CD4-positive, alpha-beta T cell (primary cell): Measurements from ENCODE around the gene POLA1. TPM values are rescaled to one million over a fixed set of nuclear protein-coding genes. Genes with fewer than 3 reads are reported as not detected.
"Not testable (repeated sequence)": the region's sequence is repeated elsewhere in the genome, so short reads cannot be mapped to it uniquely, and the experiment has no call there.

Experiments used
- ATAC-seq: fragments of 200-7000 bp; cut with Tn5 transposase; one replicate; pipeline ENCODE4 v1.10.0; 2022; ENCODE audit warnings: mild to moderate bottlenecking; ENCODE audit not compliant: poor library complexity
- CTCF ChIA-PET: fragments of 350-600 bp; sonication (Branson Sonifier 250); formaldehyde crosslinking; loops from one replicate; lab custom pipeline; 2021; ENCODE audit warnings: antibody characterized with exemption, inconsistent platforms; lab: Charles Lee
- POLR2A ChIA-PET: fragments of 350-600 bp; sonication (Branson Sonifier 250); formaldehyde crosslinking; loops from one replicate; lab custom pipeline; 2021; ENCODE audit warnings: antibody characterized with exemption, inconsistent platforms; lab: Charles Lee
- DNase-seq, 14 experiments: peaks; one replicate each; pipeline ENCODE4 v3.0.0-alpha.2; 2013 to 2020; ENCODE audit warnings: mixed read lengths in 2 of 14
- H3K27ac ChIP-seq, 2 donors: one replicate each; pipeline versions ENCODE4 v1.5.1 to v1.7.0; 2013; ENCODE audit warnings: low read length in 2 of 2, low read depth in 1 of 2, mild to moderate bottlenecking in 1 of 2
- H3K27me3 ChIP-seq, 2 experiments: 1 replicate in 1 of 2; 2 replicates in 1 of 2; pipeline versions ENCODE4 v1.6.1 to v1.7.0; 2013; ENCODE audit warnings: low read length in 2 of 2, control low read depth in 1 of 2, mild to moderate bottlenecking in 1 of 2, moderate library complexity in 1 of 2; ENCODE audit not compliant: insufficient read depth in 2 of 2, control insufficient read depth in 1 of 2
- H3K36me3 ChIP-seq: one replicate; pipeline ENCODE4 v1.6.1; 2013; ENCODE audit warnings: low read length, control low read depth; ENCODE audit not compliant: insufficient read depth
- H3K4me1 ChIP-seq: one replicate; pipeline ENCODE4 v1.6.1; 2013; ENCODE audit warnings: low read length, control low read depth; ENCODE audit not compliant: insufficient read depth
- H3K4me3 ChIP-seq: one replicate; pipeline ENCODE4 v1.5.1; 2013; ENCODE audit warnings: mild to moderate bottlenecking, low read length, moderate library complexity
- H3K9me3 ChIP-seq, 2 experiments: 1 replicate in 1 of 2; 2 replicates in 1 of 2; pipeline versions ENCODE4 v1.6.1 to v1.7.0; 2013; ENCODE audit warnings: low read length in 2 of 2, mild to moderate bottlenecking in 2 of 2, control low read depth in 1 of 2, moderate library complexity in 1 of 2; ENCODE audit not compliant: control insufficient read depth in 1 of 2, insufficient read depth in 1 of 2
- H3K27ac Mint-ChIP-seq: one replicate; pipeline ENCODE4 v1.8.0; 2020; ENCODE audit warnings: mixed read lengths
- H3K27me3 Mint-ChIP-seq: one replicate; pipeline ENCODE4 v1.8.0; 2021; ENCODE audit warnings: mixed read lengths
- H3K36me3 Mint-ChIP-seq: one replicate; pipeline ENCODE4 v1.8.0; 2021; ENCODE audit warnings: low read depth, mixed read lengths
- H3K4me1 Mint-ChIP-seq: one replicate; pipeline ENCODE4 v1.8.0; 2021; ENCODE audit warnings: low read depth, mixed read lengths
- H3K4me3 Mint-ChIP-seq: one replicate; pipeline ENCODE4 v1.8.0; 2020; ENCODE audit warnings: mild to moderate bottlenecking, mixed read lengths
- H3K9me3 Mint-ChIP-seq: one replicate; pipeline ENCODE4 v1.8.0; 2020; ENCODE audit warnings: mixed read lengths
- CTCF ChIP-seq: fragments of 200-600 bp; IDR thresholded peaks from one replicate; pipeline ENCODE4 v1.8.0; 2022; ENCODE audit warnings: antibody characterized with exemption, mild to moderate bottlenecking
- intact Hi-C, 2 experiments: fragments of 100-400 bp; cut with DNase I in 1 of 2; cut with micrococcal nuclease in 1 of 2; formaldehyde crosslinking; loops; one replicate each; pipeline versions ENCODE4 v1.15.1 to v1.9.0; 2023 to 2025; cut with DNase I, micrococcal nuclease
- total RNA-seq, 174 experiments: library from RNA in 2 of 174; stranded (reverse) in 2 of 174; gene quantifications; one replicate each; pipeline ENCODE4 v1.2.3 and lab custom pipeline; 2021 to 2026

The POLA1 gene
- total RNA-seq, 2 experiments from 2014 or later, result 4.7 TPM

- no peaks in the 10 kb centered on the region for H3K4me1 ChIP-seq
- ChIA-PET POLR2A (no interaction called here), CTCF (no interaction called here)
- no peak overlapping the region for H3K4me3 Mint-ChIP-seq
- TF ChIP-seq CTCF, result no peak
- H3K9me3 ChIP-seq, result no peaks in the 10 kb centered on the region
- peaks cover 3% of the 10 kb centered on the region for H3K4me1 Mint-ChIP-seq
- peaks cover 5% of the 10 kb centered on the region for H3K36me3 Mint-ChIP-seq
- DNase-seq (no peak), ATAC-seq (no peak)
- H3K27ac ChIP-seq, result no peak overlapping the region
- H3K27ac Mint-ChIP-seq, result no peak overlapping the region
- H3K27me3 Mint-ChIP-seq, result no peaks in the 10 kb centered on the region
- no peaks in the 10 kb centered on the region for H3K9me3 Mint-ChIP-seq
- intact Hi-C loops, result no loop called here
- no peak overlapping the region for H3K4me3 ChIP-seq
- no peaks in the 10 kb centered on the region for H3K36me3 ChIP-seq
- H3K27me3 ChIP-seq, result no peaks in the 10 kb centered on the region
These were observed 111.5 kb downstream of the POLA1 start for GRCh38 chrX:24805201-24805600.

GRCh38 chrX:24819807-24820206 is 126.1 kb downstream of the POLA1 start:
- H3K4me1 Mint-ChIP-seq, H3K27me3 Mint-ChIP-seq, intact Hi-C loops, H3K9me3 Mint-ChIP-seq, DNase-seq, H3K4me3 Mint-ChIP-seq, CTCF ChIA-PET, H3K4me3 ChIP-seq, H3K36me3 ChIP-seq, H3K27ac ChIP-seq, ATAC-seq, POLR2A ChIA-PET, H3K9me3 ChIP-seq, H3K27ac Mint-ChIP-seq, H3K4me1 ChIP-seq, H3K27me3 ChIP-seq: not testable (repeated sequence)
- H3K36me3 Mint-ChIP-seq, result peaks cover 40% of the 10 kb centered on the region

- Mint-ChIP-seq H3K36me3 (peaks cover 47% of the 10 kb centered on the region), H3K27me3 (no peaks in the 10 kb centered on the region), H3K27ac (no peak overlapping the region), H3K9me3 (no peaks in the 10 kb centered on the region), H3K4me1 (no peaks in the 10 kb centered on the region), H3K4me3 (no peak overlapping the region)
- intact Hi-C loops, result no loop called here
- no peaks in the 10 kb centered on the region for H3K9me3 ChIP-seq
- H3K4me1 ChIP-seq, result no peaks in the 10 kb centered on the region
- DNase-seq (no peak), ATAC-seq (no peak)
- CTCF ChIA-PET, result interaction anchor here (1.3 kb wide), 1 partner anchor 11 kb away, joined by 3 read pairs; no protein-coding TSS in a partner anchor
- H3K27ac ChIP-seq, result no peak overlapping the region
- no peak for TF ChIP-seq CTCF
- POLR2A ChIA-PET, result interaction anchor here (0.6 kb wide), 1 partner anchor 96 kb away, joined by 3 read pairs; no protein-coding TSS in a partner anchor
- H3K27me3 ChIP-seq, result no peaks in the 10 kb centered on the region
- H3K36me3 ChIP-seq, result peaks cover 3% of the 10 kb centered on the region
- H3K4me3 ChIP-seq, result no peak overlapping the region
These were observed 134.4 kb downstream of the POLA1 start for GRCh38 chrX:24828147-24828546.

GRCh38 chrX:24828600-24828999 is 134.9 kb downstream of the POLA1 start:
- no peak overlapping the region for H3K4me3 Mint-ChIP-seq
- TF ChIP-seq CTCF, result no peak
- ATAC-seq (no peak), DNase-seq (no peak)
- Histone ChIP-seq H3K4me3 (no peak overlapping the region), H3K27me3 (no peaks in the 10 kb centered on the region), H3K9me3 (no peaks in the 10 kb centered on the region), H3K36me3 (peaks cover 3% of the 10 kb centered on the region), H3K27ac (no peak overlapping the region), H3K4me1 (no peaks in the 10 kb centered on the region)
- no peaks in the 10 kb centered on the region for H3K27me3 Mint-ChIP-seq
- intact Hi-C loops, result no loop called here
- no peak overlapping the region for H3K27ac Mint-ChIP-seq
- no peaks in the 10 kb centered on the region for H3K9me3 Mint-ChIP-seq
- ChIA-PET CTCF (interaction anchor here (1.3 kb wide), 1 partner anchor 10 kb away, joined by 3 read pairs; no protein-coding TSS in a partner anchor), POLR2A (interaction anchor here (0.6 kb wide), 1 partner anchor 96 kb away, joined by 3 read pairs; no protein-coding TSS in a partner anchor)
- no peaks in the 10 kb centered on the region for H3K4me1 Mint-ChIP-seq
- peaks cover 47% of the 10 kb centered on the region for H3K36me3 Mint-ChIP-seq
